K562 (cell line): ENCODE measurements around the gene AJUBA. TPM values are rescaled to one million over a fixed set of nuclear protein-coding genes. Genes with fewer than 3 reads are reported as not detected.

Experiments
- ATAC-seq: fragments of 200-7000 bp; cut with Tn5 transposase; 3 replicates; pipeline ENCODE4 v1.9.1; 2020; ENCODE audit warnings: moderate library complexity
- BruUV-seq: library from RNA; stranded (reverse); fragments of 400-500 nt; replicated peaks from 2 replicates; lab custom pipeline; 2021; lab: Mats Ljungman, UMichigan
- CTCF ChIA-PET: fragments of 300-600 bp; formaldehyde crosslinking; extraction: SDS; loops from one replicate; lab custom pipeline; 2021; ENCODE audit warnings: low intra/inter-chr PET ratio; lab: Yijun Ruan, JAX
- POLR2A ChIA-PET: fragments of 300-600, 350-650 bp; sonication (Branson Sonifier 250); formaldehyde crosslinking; extraction: SDS; loops from one replicate; lab custom pipeline; 2021; ENCODE audit warnings: antibody characterized with exemption, inconsistent platforms; lab: Yijun Ruan, JAX
- DNase-seq, 4 experiments: peaks; one replicate each; pipeline versions ENCODE4 v3.0.0 to v3.0.0-alpha.2; 2011 to 2018; ENCODE audit warnings: low spot score in 3 of 4, mixed read lengths in 3 of 4; ENCODE audit errors: extremely low read depth in 1 of 4
- FAIRE-seq: peaks from 2 replicates; lab custom pipeline; 2011; peaks lifted over from hg19 to GRCh38; lab: Jason Lieb, UNC
- H2AFZ ChIP-seq: 2 replicates; pipeline ENCODE4 v1.6.0; 2011; ENCODE audit warnings: low read depth, low read length, control low read depth, inconsistent platforms
- H3K27ac ChIP-seq: fragments of 200-600 bp; 3 replicates; pipeline ENCODE4 v1.8.0; 2011; ENCODE audit warnings: low read depth, mild to moderate bottlenecking, control low read depth, inconsistent platforms, low read length, moderate library complexity, mixed read lengths; ENCODE audit errors: extremely low read depth
- H3K27me3 ChIP-seq, 2 experiments: fragments of 300-600 bp in 1 of 2; 2 replicates in 1 of 2; 3 replicates in 1 of 2; pipeline versions ENCODE4 v1.6.0 to v1.8.0; 2011; ENCODE audit warnings: inconsistent platforms in 2 of 2, low read length in 2 of 2, mild to moderate bottlenecking in 1 of 2, mixed read lengths in 1 of 2, moderate library complexity in 1 of 2; ENCODE audit not compliant: control insufficient read depth in 2 of 2, insufficient read depth in 2 of 2
- H3K36me3 ChIP-seq: fragments of 300-600 bp; 3 replicates; pipeline ENCODE4 v1.8.0; 2011; ENCODE audit warnings: mild to moderate bottlenecking, low read length, inconsistent platforms; ENCODE audit not compliant: control insufficient read depth, insufficient read depth
- H3K4me1 ChIP-seq, 2 experiments: fragments of 200-600 bp in 1 of 2; replicated peaks in 1 of 2; 2 replicates in 1 of 2; 3 replicates in 1 of 2; pipeline versions ENCODE4 v1.5.1 to v1.8.0; 2011; ENCODE audit warnings: inconsistent platforms in 2 of 2, low read length in 2 of 2, mild to moderate bottlenecking in 1 of 2, mixed read lengths in 1 of 2, moderate library complexity in 1 of 2; ENCODE audit not compliant: control insufficient read depth in 2 of 2, insufficient read depth in 2 of 2
- H3K4me2 ChIP-seq: 2 replicates; pipeline ENCODE4 v1.6.1; 2011; ENCODE audit warnings: low read length, control low read depth, inconsistent platforms, mixed read lengths; ENCODE audit not compliant: insufficient read depth
- H3K4me3 ChIP-seq: fragments of 200-600 bp; sonication (generic), shearing (Covaris generic); 2 replicates; pipeline ENCODE4 v1.5.1; 2016; ENCODE audit warnings: control low read depth, inconsistent platforms
- H3K79me2 ChIP-seq: fragments of 200-600 bp; 3 replicates; pipeline ENCODE4 v1.8.0; 2011; ENCODE audit warnings: low read length, inconsistent platforms; ENCODE audit not compliant: control insufficient read depth, insufficient read depth
- H3K9ac ChIP-seq, 2 experiments: 2 replicates each; pipeline versions ENCODE4 v1.6.0 to v1.6.1; 2011; ENCODE audit warnings: low read depth in 2 of 2, low read length in 2 of 2, control low read depth in 1 of 2, inconsistent platforms in 1 of 2, mild to moderate bottlenecking in 1 of 2, mixed read lengths in 1 of 2; ENCODE audit not compliant: insufficient read depth in 1 of 2
- H3K9me1 ChIP-seq: one replicate; pipeline ENCODE4 v1.6.0; 2011; ENCODE audit warnings: inconsistent platforms, mild to moderate bottlenecking, low read length, moderate library complexity; ENCODE audit not compliant: control insufficient read depth, insufficient read depth
- H3K9me3 ChIP-seq: replicated peaks from 2 replicates; pipeline ENCODE4 v1.5.1; 2011; ENCODE audit warnings: low read depth, low read length, inconsistent platforms; ENCODE audit not compliant: control insufficient read depth, insufficient read depth
- H4K20me1 ChIP-seq: replicated peaks from 2 replicates; pipeline ENCODE4 v1.6.1; 2011; ENCODE audit warnings: low read length, inconsistent platforms, mixed read lengths; ENCODE audit not compliant: control insufficient read depth, insufficient read depth
- ELF2 ChIP-seq: fragments of 250-450 bp; sonication (Bioruptor Pico); IDR thresholded peaks from 2 replicates; pipeline ENCODE4 v1.5.0; 2021; ENCODE audit warnings: mild to moderate bottlenecking
- FOXA3 ChIP-seq, 2 experiments: fragments of 450-650 bp in 1 of 2; sonication (generic) in 1 of 2; formaldehyde crosslinking; IDR thresholded peaks in 1 of 2; conservative IDR thresholded peaks in 1 of 2; 2 replicates each; pipeline versions ENCODE4 v1.4.0 to v1.8.0; 2020 to 2022; ENCODE audit warnings: mild to moderate bottlenecking in 2 of 2, missing genetic modification reagents in 1 of 2
- GTF2E2 ChIP-seq: fragments of 200-800 bp; sonication (Bioruptor generic); IDR thresholded peaks from 2 replicates; pipeline ENCODE4 v1.6.1; 2016; ENCODE audit warnings: missing genetic modification characterization, missing compliant biosample characterization
- NFIC ChIP-seq: fragments of 450-650 bp; IDR thresholded peaks from 2 replicates; pipeline ENCODE4 v1.6.1; 2017; ENCODE audit warnings: mild to moderate bottlenecking, inconsistent platforms
- RCOR1 ChIP-seq, 2 experiments: IDR thresholded peaks; 2 replicates each; pipeline ENCODE4 v1.6.1; 2012; ENCODE audit warnings: low read depth in 2 of 2, low read length in 2 of 2, borderline replicate concordance in 1 of 2, improper control_type of control experiment in 1 of 2
- ZNF347 ChIP-seq: fragments of 450-650 bp; formaldehyde crosslinking; IDR thresholded peaks from 2 replicates; pipeline ENCODE4 v1.4.0; 2020; ENCODE audit warnings: low read depth, mild to moderate bottlenecking, moderate library complexity
- WGBS: fragments of 100-300 bp; shearing (Covaris generic); methylation state at CpG from one replicate; pipeline ENCODE4 v1.1.6; 2016; ENCODE audit warnings: low coverage, mixed read lengths; ENCODE audit not compliant: insufficient coverage; ENCODE audit errors: missing lambda C conversion rate; 5-methylcytosine and 5-hydroxymethylcytosine counted together
- in situ Hi-C: fragments of 300-500 bp; cut with MboI; formaldehyde crosslinking; loops from 4 replicates; pipeline ENCODE4 v1.15.0; 2018; ENCODE audit warnings: inconsistent platforms, mixed read lengths
- intact Hi-C: fragments of 100-400 bp; cut with micrococcal nuclease; formaldehyde crosslinking; loops from 2 replicates; pipeline ENCODE4 v1.14.2; 2022
- polyA plus RNA-seq, 8 experiments: library from polyadenylated mRNA; depleted of rRNA in 4 of 8; stranded (reverse) in 5 of 8; unstranded in 3 of 8; fragments of >200 nt; fragmentation: Nextera tagmentation in 2 of 8; fragmentation: Illumina TruSeq in 1 of 8; extraction: Ambion mirVana in 2 of 8; extraction: Trizol in 1 of 8; gene quantifications; 2 replicates each; pipeline versions ENCODE4 v1.2.1 to v1.2.3, GENCODE V29; 2011 to 2014; ENCODE audit warnings: inconsistent platforms in 1 of 8, missing spikeins in 1 of 8
- total RNA-seq, 7 experiments: library from RNA; depleted of rRNA in 6 of 7; stranded (reverse); fragments of >200 nt in 6 of 7; fragmentation: Illumina TruSeq in 2 of 7; extraction: Trizol in 2 of 7; gene quantifications; 2 replicates each; pipeline versions ENCODE4 v1.2.1 to v1.2.3, GENCODE V29; 2011 to 2021; ENCODE audit warnings: low replicate concordance in 1 of 7
- TF ChIP-seq, protein P1 (sequence below): sonication (generic); formaldehyde crosslinking; IDR thresholded peaks from 2 replicates; pipeline ENCODE4 v1.8.0; 2022; ENCODE audit warnings: mild to moderate bottlenecking, missing genetic modification reagents
- TF ChIP-seq, protein P2 (sequence below), 2 experiments: fragments of 450-650 bp; IDR thresholded peaks; 2 replicates each; pipeline ENCODE4 v1.6.1; 2016
- TF ChIP-seq, protein P3 (sequence below), 2 experiments: fragments of 450-650 bp; conservative IDR thresholded peaks; 2 replicates each; pipeline ENCODE4 v1.6.1; 2017; ENCODE audit warnings: mild to moderate bottlenecking in 2 of 2, moderate library complexity in 2 of 2

Gene AJUBA
- total and polyA plus RNA-seq, 9 of the 15 experiments (the other 6 are each of a cell fraction or from before 2014, with no cell fraction given): 0.73 to 4.7 (median 2.8) TPM

DNA sequence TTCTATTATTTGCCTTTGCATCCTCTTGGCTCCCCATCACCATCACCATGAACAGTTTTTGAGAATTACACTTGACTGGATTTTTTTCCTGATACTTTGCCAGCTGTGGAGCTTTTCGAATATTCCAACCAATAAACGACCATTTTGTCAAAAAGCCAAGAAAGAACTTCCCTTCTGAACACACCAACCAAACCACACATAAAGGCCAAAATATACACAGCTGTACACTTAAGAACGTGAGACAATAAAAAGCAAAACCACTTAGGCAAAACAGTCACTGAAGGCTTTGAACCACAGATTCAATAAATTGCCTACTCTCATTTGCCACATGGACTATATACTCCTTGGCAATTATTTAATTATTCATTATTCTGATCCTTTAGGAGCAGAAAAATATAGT, 26.5 kb upstream of the AJUBA start:
- no TSS peak for BruUV-seq
- Histone ChIP-seq H3K36me3 (no peaks in the 10 kb centered on the region), H3K27ac (peak overlapping the region; percentile 97), H3K79me2 (peaks cover 43% of the 10 kb centered on the region), H3K4me2 (peak overlapping the region; percentile 84), H4K20me1 (no peaks in the 10 kb centered on the region), H3K4me3 (peak overlapping the region; percentile 43), H3K9me3 (no peaks in the 10 kb centered on the region), H2AFZ (peak overlapping the region; percentile 75; the same call in 1 of the 2 replicates), H3K9me1 (no peaks in the 10 kb centered on the region), H3K4me1 (peaks cover 24 to 40% of the 10 kb centered on the region in 2 experiments), H3K9ac (peak overlapping the region in 1 of 2 experiments; percentile 92; a peak in 2 of 4 replicates), H3K27me3 (no peaks in the 10 kb centered on the region)
- ATAC-seq (no peak), DNase-seq (peak in 1 of 4 experiments; percentile 31), FAIRE-seq (no peak)
- in situ Hi-C loops: no loop called here
- CTCF ChIA-PET: no interaction called here
- POLR2A ChIA-PET: interaction anchor here (0.7 to 4.0 kb wide), 6 partner anchors 14 to 242 kb away, joined by 3 to 81 read pairs (median 4); partner anchors contain the start of genes OXA1L and PSMB5
- 0% methylated on average over 3 of the region's 3 CpGs for WGBS
- intact Hi-C loops: no loop called here
- no peak for TF ChIP-seq RCOR1 (IDR thresholded peaks at IDR 0.05; ENCODE audit: borderline replicate concordance in 1 of 2, low read depth in 2 of 2, low read length in 2 of 2)
- TF ChIP-seq ELF2 (CRISPR knock-in tag): 0 out of 2 replicates have a peak, but pooled peaks have one; percentile 15
- TF ChIP-seq GTF2E2: 0 out of 2 replicates have a peak, but pooled peaks have one; percentile 4
- TF ChIP-seq, protein P1, sequence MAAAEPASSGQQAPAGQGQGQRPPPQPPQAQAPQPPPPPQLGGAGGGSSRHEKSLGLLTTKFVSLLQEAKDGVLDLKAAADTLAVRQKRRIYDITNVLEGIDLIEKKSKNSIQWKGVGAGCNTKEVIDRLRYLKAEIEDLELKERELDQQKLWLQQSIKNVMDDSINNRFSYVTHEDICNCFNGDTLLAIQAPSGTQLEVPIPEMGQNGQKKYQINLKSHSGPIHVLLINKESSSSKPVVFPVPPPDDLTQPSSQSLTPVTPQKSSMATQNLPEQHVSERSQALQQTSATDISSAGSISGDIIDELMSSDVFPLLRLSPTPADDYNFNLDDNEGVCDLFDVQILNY (CRISPR knock-in tag): no peak
- 0 out of 4 replicates have a peak, but pooled peaks of 1 of the 2 experiments have one; percentile 5 for TF ChIP-seq FOXA3 (CRISPR knock-in tag; conservative IDR thresholded peaks at IDR 0.05 in 1 of 2, IDR thresholded peaks at IDR 0.05 in 1 of 2)
- TF ChIP-seq, protein P2, sequence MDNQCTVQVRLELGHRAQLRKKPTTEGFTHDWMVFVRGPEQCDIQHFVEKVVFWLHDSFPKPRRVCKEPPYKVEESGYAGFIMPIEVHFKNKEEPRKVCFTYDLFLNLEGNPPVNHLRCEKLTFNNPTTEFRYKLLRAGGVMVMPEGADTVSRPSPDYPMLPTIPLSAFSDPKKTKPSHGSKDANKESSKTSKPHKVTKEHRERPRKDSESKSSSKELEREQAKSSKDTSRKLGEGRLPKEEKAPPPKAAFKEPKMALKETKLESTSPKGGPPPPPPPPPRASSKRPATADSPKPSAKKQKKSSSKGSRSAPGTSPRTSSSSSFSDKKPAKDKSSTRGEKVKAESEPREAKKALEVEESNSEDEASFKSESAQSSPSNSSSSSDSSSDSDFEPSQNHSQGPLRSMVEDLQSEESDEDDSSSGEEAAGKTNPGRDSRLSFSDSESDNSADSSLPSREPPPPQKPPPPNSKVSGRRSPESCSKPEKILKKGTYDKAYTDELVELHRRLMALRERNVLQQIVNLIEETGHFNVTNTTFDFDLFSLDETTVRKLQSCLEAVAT (IDR thresholded peaks at IDR 0.05): peak in 1 of 2 experiments; percentile 64; a peak in 3 of 4 replicates
- TF ChIP-seq ZNF347 (CRISPR knock-in tag): 0 out of 2 replicates have a peak, but pooled peaks have one; percentile 22
- TF ChIP-seq, protein P3, sequence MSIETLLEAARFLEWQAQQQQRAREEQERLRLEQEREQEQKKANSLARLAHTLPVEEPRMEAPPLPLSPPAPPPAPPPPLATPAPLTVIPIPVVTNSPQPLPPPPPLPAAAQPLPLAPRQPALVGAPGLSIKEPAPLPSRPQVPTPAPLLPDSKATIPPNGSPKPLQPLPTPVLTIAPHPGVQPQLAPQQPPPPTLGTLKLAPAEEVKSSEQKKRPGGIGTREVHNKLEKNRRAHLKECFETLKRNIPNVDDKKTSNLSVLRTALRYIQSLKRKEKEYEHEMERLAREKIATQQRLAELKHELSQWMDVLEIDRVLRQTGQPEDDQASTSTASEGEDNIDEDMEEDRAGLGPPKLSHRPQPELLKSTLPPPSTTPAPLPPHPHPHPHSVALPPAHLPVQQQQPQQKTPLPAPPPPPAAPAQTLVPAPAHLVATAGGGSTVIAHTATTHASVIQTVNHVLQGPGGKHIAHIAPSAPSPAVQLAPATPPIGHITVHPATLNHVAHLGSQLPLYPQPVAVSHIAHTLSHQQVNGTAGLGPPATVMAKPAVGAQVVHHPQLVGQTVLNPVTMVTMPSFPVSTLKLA (conservative IDR thresholded peaks at IDR 0.05): no peak
- TF ChIP-seq NFIC: peak; percentile 29; the same call in 1 of the 2 replicates
